ENCODE data around the gene MAP3K3. TPM values are rescaled to one million over a fixed set of nuclear protein-coding genes. Genes with fewer than 3 reads are reported as not detected.

MAP3K3 gene
- total and polyA plus RNA-seq, 2 donors (not counting 3 experiments of a cell fraction or from before 2014, with no cell fraction given): 56.6 to 81.0 TPM

DNA sequence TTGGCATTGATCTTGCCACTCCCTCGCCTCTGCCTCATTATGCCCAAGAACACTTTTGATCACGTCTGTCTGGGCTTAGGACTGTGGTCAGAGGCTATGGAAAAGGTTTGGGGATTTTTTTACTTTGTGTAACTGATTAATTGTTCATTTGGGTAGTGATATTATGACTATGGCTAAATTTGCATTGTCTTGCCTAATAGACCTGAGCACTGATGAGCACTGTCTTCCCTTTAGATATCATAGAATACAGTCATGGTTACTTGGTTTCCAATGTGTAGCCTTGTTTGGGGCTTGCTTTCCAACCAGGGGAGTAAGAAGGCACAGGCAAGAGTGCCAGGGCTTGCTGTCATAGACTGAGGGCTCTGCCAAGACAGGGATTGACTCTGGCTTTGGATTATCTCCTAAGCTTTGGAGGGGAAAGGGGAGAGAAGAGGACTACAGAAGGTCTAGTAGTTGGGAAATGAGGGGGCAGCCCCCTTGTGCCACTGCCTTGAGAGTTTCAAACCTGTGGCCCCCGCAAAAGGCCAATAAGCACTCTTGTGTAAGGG, 64.0 kb downstream of the MAP3K3 start:
- no peaks in the 10 kb centered on the region for H3K9me3 ChIP-seq (replicated peaks; ENCODE audit: control insufficient read depth, insufficient read depth, low read length)
- H3K36me3 ChIP-seq (ENCODE audit: control insufficient read depth in 2 of 2, extremely low read depth in 1 of 2, insufficient read depth in 2 of 2, low read length in 2 of 2): peaks cover 13 to 53% of the 10 kb centered on the region in 2 experiments
- no peak for FAIRE-seq
- no TSS peak for BruUV-seq (replicated peaks)
- CTCF ChIA-PET: no interaction called here
- H3K4me3 ChIP-seq (replicated peaks in 1 of 3; ENCODE audit: insufficient read depth in 1 of 3, low read depth in 1 of 3, low read length in 3 of 3): no peak overlapping the region
- no peak for TF ChIP-seq GATA2 (IDR thresholded peaks at IDR 0.05; ENCODE audit: insufficient read depth, insufficient read length, low read depth, low read length)
- TF ChIP-seq FOS (IDR thresholded peaks at IDR 0.05; ENCODE audit: borderline replicate concordance, insufficient read depth, low read length): no peak
- TF ChIP-seq CTCF (IDR thresholded peaks at IDR 0.05; ENCODE audit: extremely low read depth in 1 of 2, insufficient read depth in 1 of 2, low read depth in 1 of 2, low read length in 2 of 2): no peak
- no peak for TF ChIP-seq EZH2 (IDR thresholded peaks at IDR 0.05; ENCODE audit: borderline replicate concordance, low read depth, low read length, severe bottlenecking)
- TF ChIP-seq MYC (IDR thresholded peaks at IDR 0.05; ENCODE audit: low read depth, low read length): no peak
- no peak for TF ChIP-seq POLR2A (IDR thresholded peaks at IDR 0.05; ENCODE audit: low read depth, low read length)
- TF ChIP-seq MAX (IDR thresholded peaks at IDR 0.05; ENCODE audit: insufficient read depth, insufficient read length): no peak
- no peak for TF ChIP-seq POLR2AphosphoS5 (IDR thresholded peaks at IDR 0.05; ENCODE audit: insufficient read depth, low read depth, low read length)
- no peak for TF ChIP-seq JUN (IDR thresholded peaks at IDR 0.05; ENCODE audit: borderline replicate concordance, insufficient read depth, insufficient read length, low read depth)
- dilution Hi-C loops (cut with MboI; ENCODE audit: extremely low pct_ligation_motif_present, low sequenced_read_pairs) (no loop called here), intact Hi-C loops (cut with micrococcal nuclease) (no loop called here)
- H3K4me2 ChIP-seq (ENCODE audit: insufficient read depth, low read length): no peak overlapping the region
- no peak for DNase-seq (ENCODE audit: low read depth, low spot score)
- POLR2A ChIA-PET: no interaction called here
- H3K4me1 ChIP-seq (ENCODE audit: control insufficient read depth, extremely low read depth, insufficient read depth, low read length): peaks cover 6% of the 10 kb centered on the region
- no peak overlapping the region for H3K9ac ChIP-seq (replicated peaks; ENCODE audit: extremely low read depth, insufficient read depth, low read length)
- H2AFZ ChIP-seq (ENCODE audit: low read depth, low read length): no peak overlapping the region
- no peaks in the 10 kb centered on the region for H3K27me3 ChIP-seq (ENCODE audit: control insufficient read depth in 2 of 2, insufficient read depth in 2 of 2, low read length in 2 of 2)
- no peaks in the 10 kb centered on the region for H3K79me2 ChIP-seq (ENCODE audit: control insufficient read depth, insufficient read depth, low read length)
- H4K20me1 ChIP-seq (replicated peaks; ENCODE audit: control insufficient read depth, extremely low read depth, insufficient read depth, low read length): no peaks in the 10 kb centered on the region
- no peaks in the 10 kb centered on the region for H3K9me1 ChIP-seq (replicated peaks; ENCODE audit: control insufficient read depth, extremely low read depth, insufficient read depth, low read length)
- H3K27ac ChIP-seq (ENCODE audit: insufficient read depth, low read depth, low read length): no peak overlapping the region
